GM18909 (cell line): ENCODE measurements around the gene MAGEA6.
A peak's percentile ranks its signal among the peaks of the same experiment; 100 is the strongest.
"Not testable (repeated sequence)": the region's sequence is repeated elsewhere in the genome, so short reads cannot be mapped to it uniquely, and the experiment has no call there.

Experiments used
- ATAC-seq: cut with Tn5 transposase; IDR thresholded peaks from one replicate; pipeline ENCODE4 v1.9.1; 2021; ENCODE audit warnings: mild to moderate bottlenecking; ENCODE audit not compliant: unreplicated experiment, poor library complexity

MAGEA6 gene

GRCh38 chrX:152769549-152770289 is at the start of gene MAGEA6:
Gene MAGEA6 (minus strand): TSS chrX:152769689. CDS start chrX:152767650, 2,039 bp downstream.
- ATAC-seq: not testable (repeated sequence)

- ATAC-seq: no peak
Observed at GRCh38 chrX:152819266-152819665, 49.8 kb upstream of the MAGEA6 start.

- no peak for ATAC-seq
Observed at GRCh38 chrX:152818356-152818755, 48.9 kb upstream of the MAGEA6 start.

DNA sequence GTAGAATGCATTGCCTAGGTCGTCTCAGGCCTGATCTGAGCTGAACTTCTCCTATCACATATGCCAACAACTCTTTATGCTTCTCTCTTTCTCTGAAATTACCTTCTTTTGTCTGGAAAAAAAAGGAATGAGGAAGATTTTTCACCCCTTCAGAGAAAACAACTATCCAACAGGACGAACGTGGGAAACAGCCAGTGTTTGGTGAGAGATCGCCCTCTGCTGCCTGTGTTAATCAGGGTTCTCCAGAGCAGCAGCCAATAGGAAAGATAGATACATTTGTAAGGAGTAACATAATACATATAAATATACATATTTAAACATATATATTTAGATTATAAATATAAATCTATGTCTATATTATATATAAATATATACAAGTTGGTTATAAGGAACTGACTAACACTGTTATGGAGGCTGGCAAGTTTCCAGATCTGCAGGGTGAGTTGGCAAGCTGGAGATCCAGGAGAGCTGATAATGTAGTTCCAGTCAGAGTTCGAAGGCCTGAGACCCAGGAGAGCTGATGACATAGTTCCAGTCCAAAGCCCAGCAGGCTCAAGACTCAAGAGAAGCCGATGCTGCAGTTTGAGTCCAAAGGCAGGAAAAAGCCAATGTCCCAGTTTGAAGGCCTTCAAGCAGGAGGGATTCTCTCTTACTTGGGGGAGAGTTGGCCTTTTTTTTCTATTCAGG is 47.7 kb upstream of the MAGEA6 start:
- ATAC-seq: no peak

- ATAC-seq: no peak
Observed at GRCh38 chrX:152814048-152814447, 44.6 kb upstream of the MAGEA6 start.

GRCh38 chrX:152813206-152813605 is 43.7 kb upstream of the MAGEA6 start:
- no peak for ATAC-seq

- ATAC-seq: no peak
Observed at GRCh38 chrX:152810403-152810802, 40.9 kb upstream of the MAGEA6 start.

DNA sequence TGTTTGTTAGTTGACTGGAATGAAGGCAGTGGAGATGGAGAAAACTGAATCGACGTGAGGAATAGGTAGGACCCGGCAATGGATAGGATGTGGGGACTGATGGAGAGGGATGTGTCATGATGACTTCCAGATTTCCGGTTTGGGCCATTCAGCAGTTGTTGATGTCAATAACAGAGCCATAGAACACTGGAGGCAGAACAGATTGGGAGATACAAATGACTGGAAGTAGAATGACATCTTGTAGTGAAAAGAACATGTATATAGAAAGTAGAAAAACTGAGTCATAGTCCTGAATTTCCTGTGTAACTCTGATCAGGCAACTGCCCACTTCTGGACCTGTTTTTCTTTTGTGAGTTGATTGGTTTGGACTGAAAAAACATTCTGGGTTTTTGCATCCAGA is 36.5 kb upstream of the MAGEA6 start:
- no peak for ATAC-seq

- no peak for ATAC-seq
Observed at GRCh38 chrX:152798945-152799344, 29.5 kb upstream of the MAGEA6 start.

GRCh38 chrX:152787062-152787461 is 17.6 kb upstream of the MAGEA6 start:
- ATAC-seq: peak; percentile 88

DNA sequence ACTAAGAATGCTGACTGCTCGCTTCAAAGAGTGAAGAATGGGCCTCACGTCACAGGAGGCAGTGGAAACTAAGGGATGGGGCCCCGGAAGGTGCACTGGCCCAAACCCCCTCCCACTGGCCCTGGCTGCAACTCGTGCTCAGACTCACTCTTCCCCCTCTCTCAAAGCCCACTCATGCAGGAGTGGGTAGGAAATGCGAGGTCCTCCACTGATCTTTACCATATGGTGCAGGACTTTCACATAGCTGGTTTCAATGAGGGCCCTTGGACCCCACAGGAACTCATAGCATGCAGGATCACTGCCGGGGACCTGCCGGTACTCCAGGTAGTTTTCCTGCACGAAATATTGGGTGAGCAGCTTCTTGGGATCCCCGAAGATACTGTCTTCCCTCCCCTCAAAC is 2.9 kb downstream of the MAGEA6 start:
- ATAC-seq: not testable (repeated sequence)

- not testable (repeated sequence) for ATAC-seq
Observed at GRCh38 chrX:152761582-152761981, 7.9 kb downstream of the MAGEA6 start.

GRCh38 chrX:152759544-152759943 is 9.9 kb downstream of the MAGEA6 start:
- not testable (repeated sequence) for ATAC-seq

DNA sequence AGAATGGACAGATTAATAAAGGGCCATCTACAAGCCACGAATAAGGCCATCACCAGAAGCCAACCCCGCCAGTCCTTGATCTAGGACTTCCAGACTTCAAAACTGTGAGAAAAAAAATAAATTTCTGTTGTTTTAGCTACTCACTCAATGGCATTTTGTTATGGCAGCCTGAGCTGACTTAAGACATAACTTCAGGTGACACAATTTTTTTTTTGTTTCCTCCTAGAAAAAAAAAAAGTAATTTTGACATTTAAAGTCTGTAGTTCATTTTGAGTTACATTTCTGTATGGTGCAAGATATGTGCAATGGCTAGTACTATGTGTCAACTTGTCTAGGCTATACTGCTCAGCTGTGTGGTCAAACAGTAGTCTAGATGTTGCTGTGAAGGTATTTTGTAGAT is 10.6 kb downstream of the MAGEA6 start, which contains the start of gene CSAG3:
Gene CSAG3, plus strand, starts transcription at position 301 of the 400 bp plus-strand sequence.
- ATAC-seq: not testable (repeated sequence)

DNA sequence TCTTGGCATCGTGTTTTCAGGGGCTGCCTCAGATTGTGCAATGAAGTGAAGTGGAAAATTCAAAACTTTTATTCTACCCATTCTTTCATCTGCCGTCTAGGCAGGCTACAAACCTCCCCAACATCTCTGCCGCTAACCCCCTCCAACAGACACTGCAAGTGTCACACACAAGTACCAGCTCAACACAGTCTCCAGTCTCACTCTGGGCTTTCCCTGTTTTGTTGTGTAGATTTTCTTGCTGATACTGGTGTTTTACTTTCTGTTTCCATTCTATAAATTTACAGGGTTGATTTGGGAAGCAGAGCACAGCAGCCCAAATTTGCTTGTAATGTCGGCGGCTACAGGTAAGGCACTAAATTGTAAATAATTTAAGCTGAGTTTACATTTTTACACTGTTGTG is 14.6 kb downstream of the MAGEA6 start:
- not testable (repeated sequence) for ATAC-seq

DNA sequence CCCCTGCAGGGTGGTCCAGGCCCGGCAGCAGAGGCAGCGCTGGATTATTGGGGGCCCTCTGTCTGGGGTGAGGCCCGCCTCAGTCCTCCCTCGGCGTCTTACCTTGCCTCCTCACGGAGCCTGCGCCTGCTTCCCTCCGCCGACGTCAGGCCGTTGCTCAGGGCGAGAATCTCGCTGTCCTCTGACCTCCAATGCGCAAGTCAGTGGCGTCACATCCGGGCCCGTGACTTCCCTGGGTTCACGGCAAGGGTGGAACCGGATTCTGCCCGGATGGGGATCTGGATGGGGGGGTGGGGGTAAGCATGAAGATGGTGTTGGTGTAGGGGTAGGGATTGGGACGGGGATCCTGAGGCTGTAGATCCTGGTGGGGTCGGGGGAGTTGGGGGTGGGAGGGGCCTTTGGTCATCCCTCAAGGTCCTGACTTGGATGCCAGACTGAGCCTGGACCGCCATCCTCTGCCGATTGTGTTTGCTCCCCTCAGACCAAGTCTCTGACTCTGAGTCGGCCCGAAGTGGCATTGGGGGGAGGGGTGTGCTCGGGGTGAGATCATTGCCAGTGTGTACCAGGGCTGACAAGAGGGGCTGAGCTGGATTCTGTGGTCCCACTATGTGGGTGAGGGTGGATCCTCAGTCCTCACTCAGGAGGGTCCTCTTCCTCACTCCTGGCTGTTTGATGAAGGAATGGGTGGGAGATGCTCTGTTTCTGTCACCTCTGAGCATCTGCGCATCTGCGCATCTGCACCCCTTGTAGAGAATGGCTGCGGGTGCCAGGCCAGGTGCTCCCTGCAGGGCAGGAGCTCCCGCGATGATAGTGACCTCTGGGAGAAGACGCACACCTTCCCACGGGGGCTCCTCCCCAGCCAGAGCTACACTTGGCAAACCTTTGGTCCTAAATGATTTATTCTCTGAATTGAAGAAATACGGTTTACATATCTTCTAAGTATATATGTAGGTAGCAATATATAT is 15.5 kb downstream of the MAGEA6 start, which contains the start of gene MAGEA2:
Gene MAGEA2, minus strand, starts transcription at position 157 of the 965 bp plus-strand sequence. CDS start 2,479 bp downstream, outside the sequence.
- not testable (repeated sequence) for ATAC-seq

DNA sequence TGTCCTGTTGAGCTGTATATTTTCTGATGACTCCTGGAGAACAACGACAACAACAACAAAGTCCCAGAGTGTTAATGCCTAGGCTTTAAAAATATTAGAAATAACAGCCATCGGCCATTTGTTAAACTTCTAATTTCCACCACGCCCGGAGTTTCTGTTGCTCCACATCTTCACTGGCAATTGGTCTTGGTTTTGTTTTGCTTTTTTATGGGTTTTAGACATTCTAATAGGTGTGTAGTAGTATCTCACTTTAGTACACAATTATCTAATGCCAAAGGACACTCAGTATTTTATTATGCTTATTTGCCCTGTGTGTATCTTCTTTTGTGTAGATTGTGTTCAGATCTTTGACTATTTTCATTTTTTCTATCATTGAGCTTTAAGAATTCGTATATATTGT is 30.9 kb downstream of the MAGEA6 start:
- no peak for ATAC-seq

DNA sequence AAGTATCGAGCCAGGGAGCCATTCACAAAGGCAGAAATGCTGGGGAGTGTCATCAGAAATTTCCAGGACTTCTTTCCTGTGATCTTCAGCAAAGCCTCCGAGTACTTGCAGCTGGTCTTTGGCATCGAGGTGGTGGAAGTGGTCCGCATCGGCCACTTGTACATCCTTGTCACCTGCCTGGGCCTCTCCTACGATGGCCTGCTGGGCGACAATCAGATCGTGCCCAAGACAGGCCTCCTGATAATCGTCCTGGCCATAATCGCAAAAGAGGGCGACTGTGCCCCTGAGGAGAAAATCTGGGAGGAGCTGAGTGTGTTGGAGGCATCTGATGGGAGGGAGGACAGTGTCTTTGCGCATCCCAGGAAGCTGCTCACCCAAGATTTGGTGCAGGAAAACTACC is 33.0 kb downstream of the MAGEA6 start:
- ATAC-seq: not testable (repeated sequence)

- no peak for ATAC-seq
Observed at GRCh38 chrX:152735860-152736511, 33.5 kb downstream of the MAGEA6 start.

- ATAC-seq: no peak
Observed at GRCh38 chrX:152735101-152735500, 34.4 kb downstream of the MAGEA6 start.
